Fibroblast of lung (primary cell): ENCODE results near the gene CIC. TPM values are rescaled to one million over a fixed set of nuclear protein-coding genes. Genes with fewer than 3 reads are reported as not detected.

Experiments used
- DNase-seq, 2 donors: peaks; one replicate each; pipeline versions ENCODE4 v3.0.0 to v3.0.0-alpha.2; 2010; ENCODE audit warnings: low read depth in 2 of 2
- H2AFZ ChIP-seq: 2 replicates; pipeline ENCODE4 v1.5.1; 2012; ENCODE audit warnings: low read length, control low read depth, inconsistent platforms
- H3K27ac ChIP-seq: 2 replicates; pipeline ENCODE4 v1.5.1; 2011; ENCODE audit warnings: low read length, control low read depth; ENCODE audit not compliant: insufficient read depth
- H3K27me3 ChIP-seq: 2 replicates; pipeline ENCODE4 v1.5.1; 2011; ENCODE audit warnings: mild to moderate bottlenecking, low read length; ENCODE audit not compliant: control insufficient read depth, insufficient read depth
- H3K36me3 ChIP-seq: 2 replicates; pipeline ENCODE4 v1.5.1; 2011; ENCODE audit warnings: low read length; ENCODE audit not compliant: control insufficient read depth, insufficient read depth
- H3K4me1 ChIP-seq: 2 replicates; pipeline ENCODE4 v1.5.1; 2011; ENCODE audit warnings: low read length; ENCODE audit not compliant: control insufficient read depth, insufficient read depth; ENCODE audit errors: extremely low read depth
- H3K4me2 ChIP-seq: 2 replicates; pipeline ENCODE4 v1.5.1; 2011; ENCODE audit warnings: low read length, control low read depth; ENCODE audit not compliant: insufficient read depth; ENCODE audit errors: extremely low read depth
- H3K4me3 ChIP-seq, 4 experiments: fragments of 200-600 bp in 1 of 4; sonication (generic) in 1 of 4; replicated peaks in 1 of 4; 2 replicates each; pipeline ENCODE4 v1.5.1; 2011 to 2016; ENCODE audit warnings: low read length in 4 of 4, low read depth in 3 of 4, mild to moderate bottlenecking in 3 of 4, control low read depth in 2 of 4, inconsistent platforms in 1 of 4, mixed read lengths in 1 of 4; ENCODE audit not compliant: insufficient read depth in 1 of 4; ENCODE audit errors: control extremely low read depth in 1 of 4
- H3K79me2 ChIP-seq: 2 replicates; pipeline ENCODE4 v1.5.1; 2012; ENCODE audit warnings: mild to moderate bottlenecking, low read length, inconsistent platforms; ENCODE audit not compliant: control insufficient read depth, insufficient read depth
- H3K9ac ChIP-seq: 2 replicates; pipeline ENCODE4 v1.5.1; 2011; ENCODE audit warnings: mild to moderate bottlenecking, low read length, control low read depth; ENCODE audit not compliant: insufficient read depth
- H3K9me3 ChIP-seq: 2 replicates; pipeline ENCODE4 v1.5.1; 2012; ENCODE audit warnings: low read depth, low read length; ENCODE audit not compliant: control insufficient read depth, insufficient read depth
- H4K20me1 ChIP-seq: 2 replicates; pipeline ENCODE4 v1.5.1; 2011; ENCODE audit warnings: low read length; ENCODE audit not compliant: control insufficient read depth, insufficient read depth; ENCODE audit errors: extremely low read depth
- CTCF ChIP-seq, 2 donors: IDR thresholded peaks in 1 of 2; conservative IDR thresholded peaks in 1 of 2; 1 replicate in 1 of 2; 2 replicates in 1 of 2; pipeline ENCODE4 v1.5.1; 2011 to 2012; ENCODE audit warnings: low read length in 2 of 2, control low read depth in 1 of 2, inconsistent platforms in 1 of 2, low read depth in 1 of 2, mild to moderate bottlenecking in 1 of 2
- EZH2 ChIP-seq: IDR thresholded peaks from 2 replicates; pipeline ENCODE4 v1.5.1; 2012; ENCODE audit warnings: low read length, control low read depth, mild to moderate bottlenecking; ENCODE audit errors: missing control alignments
- polyA plus RNA-seq, 2 donors: library from polyadenylated mRNA; depleted of rRNA in 1 of 2; stranded (reverse) in 1 of 2; unstranded in 1 of 2; fragments of >200 nt; gene quantifications; 2 replicates each; pipeline ENCODE4 v1.2.1, GENCODE V29; 2011 to 2012; ENCODE audit warnings: missing spikeins in 1 of 2
- total RNA-seq: library from RNA; depleted of rRNA; stranded (reverse); fragments of >200 nt; gene quantifications from 2 replicates; pipeline ENCODE4 v1.2.1, GENCODE V29; 2014

The CIC gene
- total and polyA plus RNA-seq, 2 donors (not counting 1 experiment from before 2014, with no cell fraction given) = 8.5 to 23.6 TPM

- Histone ChIP-seq H3K79me2 (peaks cover 35% of the 10 kb centered on the region), H3K36me3 (peaks cover 9% of the 10 kb centered on the region), H3K27ac (peak overlapping the region; percentile 64), H2AFZ (peak overlapping the region; percentile 30), H3K9ac (peak overlapping the region; percentile 38), H3K4me2 (peak overlapping the region; percentile 74), H3K27me3 (no peaks in the 10 kb centered on the region), H4K20me1 (no peaks in the 10 kb centered on the region), H3K4me1 (peaks cover 13% of the 10 kb centered on the region), H3K4me3 (peak overlapping the region; percentile 27 to 91 (median 64)), H3K9me3 (no peaks in the 10 kb centered on the region)
- DNase-seq = peak; percentile 92
- TF ChIP-seq CTCF (conservative IDR thresholded peaks at IDR 0.05 in 1 of 2, IDR thresholded peaks at IDR 0.05 in 1 of 2; ENCODE audit: low read depth in 1 of 2, low read length in 2 of 2) = peak; percentile 53 to 62
- no peak for TF ChIP-seq EZH2
Observed at GRCh38 chr19:42244347-42245220, 24.5 kb upstream of the CIC start.

GRCh38 chr19:42245231-42245630 lies 23.8 kb upstream of the CIC start:
- Histone ChIP-seq H3K27ac (peak overlapping the region; percentile 56), H3K27me3 (no peaks in the 10 kb centered on the region), H3K4me3 (peak overlapping the region in 1 of 4 experiments; percentile 68), H3K9me3 (no peaks in the 10 kb centered on the region), H4K20me1 (no peaks in the 10 kb centered on the region), H2AFZ (no peak overlapping the region), H3K79me2 (peaks cover 35% of the 10 kb centered on the region), H3K36me3 (peaks cover 14% of the 10 kb centered on the region), H3K9ac (no peak overlapping the region), H3K4me1 (peaks cover 15% of the 10 kb centered on the region), H3K4me2 (peak overlapping the region; percentile 21)
- DNase-seq = no peak
- TF ChIP-seq CTCF (conservative IDR thresholded peaks at IDR 0.05 in 1 of 2, IDR thresholded peaks at IDR 0.05 in 1 of 2; ENCODE audit: low read depth in 1 of 2, low read length in 2 of 2) (no peak), EZH2 (no peak)

- H3K4me1 ChIP-seq = peaks cover 24% of the 10 kb centered on the region
- H2AFZ ChIP-seq = no peak overlapping the region
- H3K4me2 ChIP-seq = no peak overlapping the region
- H3K27me3 ChIP-seq = no peaks in the 10 kb centered on the region
- peaks cover 35% of the 10 kb centered on the region for H3K79me2 ChIP-seq
- peaks cover 15% of the 10 kb centered on the region for H3K36me3 ChIP-seq
- peak overlapping the region; percentile 4 for H3K9ac ChIP-seq
- H3K4me3 ChIP-seq = no peak overlapping the region
- no peaks in the 10 kb centered on the region for H3K9me3 ChIP-seq
- H4K20me1 ChIP-seq = no peaks in the 10 kb centered on the region
- peak; percentile 81 for DNase-seq
- H3K27ac ChIP-seq = peak overlapping the region; percentile 36
- TF ChIP-seq EZH2 (no peak), CTCF (conservative IDR thresholded peaks at IDR 0.05 in 1 of 2, IDR thresholded peaks at IDR 0.05 in 1 of 2; ENCODE audit: low read depth in 1 of 2, low read length in 2 of 2) (peak; percentile 69 to 74)
Observed at GRCh38 chr19:42246143-42246921, 22.7 kb upstream of the CIC start.
